GM12878 (cell line): ENCODE results near the gene IGHMBP2. TPM values are rescaled to one million over a fixed set of nuclear protein-coding genes. Genes with fewer than 3 reads are reported as not detected.

Experiments
- polyA plus RNA-seq, 11 experiments: library from polyadenylated mRNA; depleted of rRNA in 4 of 11; unstranded in 6 of 11; stranded (reverse) in 5 of 11; fragments of >200 nt; fragmentation: Nextera tagmentation in 4 of 11; fragmentation: Illumina TruSeq in 1 of 11; extraction: Ambion mirVana in 4 of 11; extraction: Trizol in 1 of 11; gene quantifications; 1 replicate in 1 of 11; 2 replicates in 10 of 11; pipeline versions ENCODE4 v1.2.1 to v1.2.3, GENCODE V29; 2011 to 2016; ENCODE audit warnings: inconsistent platforms in 2 of 11, missing spikeins in 2 of 11, low read depth in 1 of 11
- total RNA-seq, 4 experiments: library from RNA; depleted of rRNA in 3 of 4; stranded (reverse); fragments of >200 nt in 3 of 4; fragmentation: Illumina TruSeq in 1 of 4; extraction: Trizol in 1 of 4; gene quantifications; 2 replicates each; pipeline versions ENCODE4 v1.2.1 to v1.2.3, GENCODE V29; 2013 to 2021

Gene IGHMBP2
- total and polyA plus RNA-seq, 10 of the 15 experiments (the other 5 are each of a cell fraction or from before 2014, with no cell fraction given), result 1.4 to 20.1 (median 11.2) TPM

Other genes starting within 250 kb of the IGHMBP2 start
- not detected in 2 replicates for gene GAL, start 219.3 kb upstream of the IGHMBP2 start, total RNA-seq (2014; rRNA removed)
- gene GAL, start 219.3 kb upstream of the IGHMBP2 start, total RNA-seq (2014; rRNA removed; fragmentation: Illumina TruSeq; extraction: Trizol), result not detected in 2 replicates
- gene GAL, start 219.3 kb upstream of the IGHMBP2 start, total RNA-seq (2021), result not detected in 2 replicates
- not detected in 2 replicates for gene GAL, start 219.3 kb upstream of the IGHMBP2 start, polyA plus RNA-seq (2011; rRNA removed)
- not detected in 2 replicates for gene GAL, start 219.3 kb upstream of the IGHMBP2 start, polyA plus RNA-seq (2014; fragmentation: Illumina TruSeq; extraction: Trizol)
- not detected for gene GAL, start 219.3 kb upstream of the IGHMBP2 start, polyA plus RNA-seq (2014; fragmentation: Nextera tagmentation; extraction: Ambion mirVana)
- gene GAL, start 219.3 kb upstream of the IGHMBP2 start, polyA plus RNA-seq (2014; rRNA removed), result not detected in 2 replicates
- gene GAL, start 219.3 kb upstream of the IGHMBP2 start, polyA plus RNA-seq (2016; fragmentation: Nextera tagmentation; extraction: Ambion mirVana), result under 1 TPM in 1 of 2 experiments, not detected in 1; 0.35 TPM
- gene TESMIN, start 152.4 kb upstream of the IGHMBP2 start, total RNA-seq (2014; rRNA removed), result 0.76 and 1.4 TPM in 2 replicates
- 0.60 TPM in 1 of 2 replicates, not detected in the other for gene TESMIN, start 152.4 kb upstream of the IGHMBP2 start, total RNA-seq (2014; rRNA removed; fragmentation: Illumina TruSeq; extraction: Trizol)
- 2.4 TPM in 2 replicates for gene TESMIN, start 152.4 kb upstream of the IGHMBP2 start, total RNA-seq (2021)
- gene TESMIN, start 152.4 kb upstream of the IGHMBP2 start, polyA plus RNA-seq (2011; rRNA removed), result 0.16 and 0.31 TPM in 2 replicates
- gene TESMIN, start 152.4 kb upstream of the IGHMBP2 start, polyA plus RNA-seq (2014; fragmentation: Illumina TruSeq; extraction: Trizol), result 0.50 and 0.98 TPM in 2 replicates
- 1 to 10 TPM in 1 of 2 experiments, under 1 TPM in 1; 0.91 to 1.2 TPM for gene TESMIN, start 152.4 kb upstream of the IGHMBP2 start, polyA plus RNA-seq (2014; fragmentation: Nextera tagmentation; extraction: Ambion mirVana)
- 0.46 and 1.7 TPM in 2 replicates for gene TESMIN, start 152.4 kb upstream of the IGHMBP2 start, polyA plus RNA-seq (2014; rRNA removed)
- 1 to 10 TPM; 1.9 to 3.4 TPM for gene TESMIN, start 152.4 kb upstream of the IGHMBP2 start, polyA plus RNA-seq (2016; fragmentation: Nextera tagmentation; extraction: Ambion mirVana)
- gene CPT1A, start 62.0 kb upstream of the IGHMBP2 start, total RNA-seq (2014; rRNA removed), result 6.6 and 7.6 TPM in 2 replicates
- 7.0 and 7.5 TPM in 2 replicates for gene CPT1A, start 62.0 kb upstream of the IGHMBP2 start, total RNA-seq (2014; rRNA removed; fragmentation: Illumina TruSeq; extraction: Trizol)
- gene CPT1A, start 62.0 kb upstream of the IGHMBP2 start, total RNA-seq (2021), result 17.5 and 17.8 TPM in 2 replicates
- gene CPT1A, start 62.0 kb upstream of the IGHMBP2 start, polyA plus RNA-seq (2011; rRNA removed), result 2.5 and 4.5 TPM in 2 replicates
- 7.4 and 10.9 TPM in 2 replicates for gene CPT1A, start 62.0 kb upstream of the IGHMBP2 start, polyA plus RNA-seq (2014; fragmentation: Illumina TruSeq; extraction: Trizol)
- 1 to 10 TPM; 1.1 to 2.1 TPM for gene CPT1A, start 62.0 kb upstream of the IGHMBP2 start, polyA plus RNA-seq (2014; fragmentation: Nextera tagmentation; extraction: Ambion mirVana)
- 7.9 and 9.6 TPM in 2 replicates for gene CPT1A, start 62.0 kb upstream of the IGHMBP2 start, polyA plus RNA-seq (2014; rRNA removed)
- gene CPT1A, start 62.0 kb upstream of the IGHMBP2 start, polyA plus RNA-seq (2016; fragmentation: Nextera tagmentation; extraction: Ambion mirVana), result 1 to 10 TPM; 4.9 to 5.4 TPM
- gene MRPL21, start 59 bp upstream of the IGHMBP2 start, total RNA-seq (2014; rRNA removed), result 113 and 127 TPM in 2 replicates
- gene MRPL21, start 59 bp upstream of the IGHMBP2 start, total RNA-seq (2014; rRNA removed; fragmentation: Illumina TruSeq; extraction: Trizol), result 92.1 and 102 TPM in 2 replicates
- 96.5 and 102 TPM in 2 replicates for gene MRPL21, start 59 bp upstream of the IGHMBP2 start, total RNA-seq (2021)
- 85.8 and 131 TPM in 2 replicates for gene MRPL21, start 59 bp upstream of the IGHMBP2 start, polyA plus RNA-seq (2011; rRNA removed)
- 69.3 and 86.6 TPM in 2 replicates for gene MRPL21, start 59 bp upstream of the IGHMBP2 start, polyA plus RNA-seq (2014; fragmentation: Illumina TruSeq; extraction: Trizol)
- gene MRPL21, start 59 bp upstream of the IGHMBP2 start, polyA plus RNA-seq (2014; fragmentation: Nextera tagmentation; extraction: Ambion mirVana), result 100 to 1,000 TPM; 194 to 283 TPM
- 129 and 140 TPM in 2 replicates for gene MRPL21, start 59 bp upstream of the IGHMBP2 start, polyA plus RNA-seq (2014; rRNA removed)
- 100 to 1,000 TPM; 247 to 256 TPM for gene MRPL21, start 59 bp upstream of the IGHMBP2 start, polyA plus RNA-seq (2016; fragmentation: Nextera tagmentation; extraction: Ambion mirVana)
- not detected in 2 replicates for gene MRGPRD, start 77.1 kb downstream of the IGHMBP2 start, total RNA-seq (2014; rRNA removed)
- gene MRGPRD, start 77.1 kb downstream of the IGHMBP2 start, total RNA-seq (2014; rRNA removed; fragmentation: Illumina TruSeq; extraction: Trizol), result not detected in 2 replicates
- gene MRGPRD, start 77.1 kb downstream of the IGHMBP2 start, total RNA-seq (2021), result not detected in 2 replicates
- not detected in 2 replicates for gene MRGPRD, start 77.1 kb downstream of the IGHMBP2 start, polyA plus RNA-seq (2011; rRNA removed)
- gene MRGPRD, start 77.1 kb downstream of the IGHMBP2 start, polyA plus RNA-seq (2014; fragmentation: Illumina TruSeq; extraction: Trizol), result not detected in 2 replicates
- gene MRGPRD, start 77.1 kb downstream of the IGHMBP2 start, polyA plus RNA-seq (2014; fragmentation: Nextera tagmentation; extraction: Ambion mirVana), result not detected
- not detected in 2 replicates for gene MRGPRD, start 77.1 kb downstream of the IGHMBP2 start, polyA plus RNA-seq (2014; rRNA removed)
- gene MRGPRD, start 77.1 kb downstream of the IGHMBP2 start, polyA plus RNA-seq (2016; fragmentation: Nextera tagmentation; extraction: Ambion mirVana), result not detected
- gene MRGPRF, start 109.4 kb downstream of the IGHMBP2 start, total RNA-seq (2014; rRNA removed), result not detected in 2 replicates
- not detected in 2 replicates for gene MRGPRF, start 109.4 kb downstream of the IGHMBP2 start, total RNA-seq (2014; rRNA removed; fragmentation: Illumina TruSeq; extraction: Trizol)
- gene MRGPRF, start 109.4 kb downstream of the IGHMBP2 start, total RNA-seq (2021), result not detected in 2 replicates
- not detected in 2 replicates for gene MRGPRF, start 109.4 kb downstream of the IGHMBP2 start, polyA plus RNA-seq (2011; rRNA removed)
- gene MRGPRF, start 109.4 kb downstream of the IGHMBP2 start, polyA plus RNA-seq (2014; fragmentation: Illumina TruSeq; extraction: Trizol), result not detected in 2 replicates
- not detected for gene MRGPRF, start 109.4 kb downstream of the IGHMBP2 start, polyA plus RNA-seq (2014; fragmentation: Nextera tagmentation; extraction: Ambion mirVana)
- gene MRGPRF, start 109.4 kb downstream of the IGHMBP2 start, polyA plus RNA-seq (2014; rRNA removed), result not detected in 2 replicates
- not detected for gene MRGPRF, start 109.4 kb downstream of the IGHMBP2 start, polyA plus RNA-seq (2016; fragmentation: Nextera tagmentation; extraction: Ambion mirVana)
- gene TPCN2, start 145.0 kb downstream of the IGHMBP2 start, total RNA-seq (2014; rRNA removed), result 8.2 and 10.4 TPM in 2 replicates
- gene TPCN2, start 145.0 kb downstream of the IGHMBP2 start, total RNA-seq (2014; rRNA removed; fragmentation: Illumina TruSeq; extraction: Trizol), result 5.7 and 6.5 TPM in 2 replicates
- 16.3 and 18.4 TPM in 2 replicates for gene TPCN2, start 145.0 kb downstream of the IGHMBP2 start, total RNA-seq (2021)
- gene TPCN2, start 145.0 kb downstream of the IGHMBP2 start, polyA plus RNA-seq (2011; rRNA removed), result 11.9 and 18.3 TPM in 2 replicates
- 6.2 and 8.3 TPM in 2 replicates for gene TPCN2, start 145.0 kb downstream of the IGHMBP2 start, polyA plus RNA-seq (2014; fragmentation: Illumina TruSeq; extraction: Trizol)
- 1 to 10 TPM; 1.7 to 2.4 TPM for gene TPCN2, start 145.0 kb downstream of the IGHMBP2 start, polyA plus RNA-seq (2014; fragmentation: Nextera tagmentation; extraction: Ambion mirVana)
- 13.5 and 16.2 TPM in 2 replicates for gene TPCN2, start 145.0 kb downstream of the IGHMBP2 start, polyA plus RNA-seq (2014; rRNA removed)
- 1 to 10 TPM; 7.9 to 8.5 TPM for gene TPCN2, start 145.0 kb downstream of the IGHMBP2 start, polyA plus RNA-seq (2016; fragmentation: Nextera tagmentation; extraction: Ambion mirVana)